Measurements from ENCODE around the gene DHRSX. TPM values are rescaled to one million over a fixed set of nuclear protein-coding genes. Genes with fewer than 3 reads are reported as not detected.
"Not testable (repeated sequence)": the region's sequence is repeated elsewhere in the genome, so short reads cannot be mapped to it uniquely, and the experiment has no call there.

Gene DHRSX
- total RNA-seq, 3 donors from 2014 or later, result 24.3 to 39.0 (median 29.2) TPM

GRCh38 chrX:2523911-2524310, 23.1 kb upstream of the DHRSX start:
- TF ChIP-seq CTCF (IDR thresholded peaks at IDR 0.05) (no peak), POLR2A (IDR thresholded peaks at IDR 0.05) (no peak), POLR2AphosphoS5 (IDR thresholded peaks at IDR 0.05) (no peak)
- H3K9me3 ChIP-seq, result no peaks in the 10 kb centered on the region
- no peaks in the 10 kb centered on the region for H3K4me1 ChIP-seq
- DNase-seq (ENCODE audit: low spot score in 2 of 2), result no peak
- H3K36me3 ChIP-seq, result no peaks in the 10 kb centered on the region
- no peak overlapping the region for H3K27ac ChIP-seq
- intact Hi-C loops (cut with DNase I; ENCODE audit: low total_unique reads), result no loop called here
- H3K27me3 ChIP-seq, result peaks cover 0 to 11% of the 10 kb centered on the region in 2 donors
- H3K4me3 ChIP-seq, result no peak overlapping the region

- H3K27me3 ChIP-seq, result peaks cover 0 to 5% of the 10 kb centered on the region in 2 donors
- no peaks in the 10 kb centered on the region for H3K9me3 ChIP-seq
- intact Hi-C loops (cut with DNase I; ENCODE audit: low total_unique reads), result no loop called here
- no peaks in the 10 kb centered on the region for H3K36me3 ChIP-seq
- H3K4me1 ChIP-seq, result no peaks in the 10 kb centered on the region
- H3K27ac ChIP-seq, result no peak overlapping the region
- TF ChIP-seq CTCF (IDR thresholded peaks at IDR 0.05) (no peak), POLR2AphosphoS5 (IDR thresholded peaks at IDR 0.05) (no peak), POLR2A (IDR thresholded peaks at IDR 0.05) (no peak)
- H3K4me3 ChIP-seq, result no peak overlapping the region
- no peak for DNase-seq (ENCODE audit: low spot score in 2 of 2)
These were observed 21.2 kb upstream of the DHRSX start for GRCh38 chrX:2521927-2522386.

DNA sequence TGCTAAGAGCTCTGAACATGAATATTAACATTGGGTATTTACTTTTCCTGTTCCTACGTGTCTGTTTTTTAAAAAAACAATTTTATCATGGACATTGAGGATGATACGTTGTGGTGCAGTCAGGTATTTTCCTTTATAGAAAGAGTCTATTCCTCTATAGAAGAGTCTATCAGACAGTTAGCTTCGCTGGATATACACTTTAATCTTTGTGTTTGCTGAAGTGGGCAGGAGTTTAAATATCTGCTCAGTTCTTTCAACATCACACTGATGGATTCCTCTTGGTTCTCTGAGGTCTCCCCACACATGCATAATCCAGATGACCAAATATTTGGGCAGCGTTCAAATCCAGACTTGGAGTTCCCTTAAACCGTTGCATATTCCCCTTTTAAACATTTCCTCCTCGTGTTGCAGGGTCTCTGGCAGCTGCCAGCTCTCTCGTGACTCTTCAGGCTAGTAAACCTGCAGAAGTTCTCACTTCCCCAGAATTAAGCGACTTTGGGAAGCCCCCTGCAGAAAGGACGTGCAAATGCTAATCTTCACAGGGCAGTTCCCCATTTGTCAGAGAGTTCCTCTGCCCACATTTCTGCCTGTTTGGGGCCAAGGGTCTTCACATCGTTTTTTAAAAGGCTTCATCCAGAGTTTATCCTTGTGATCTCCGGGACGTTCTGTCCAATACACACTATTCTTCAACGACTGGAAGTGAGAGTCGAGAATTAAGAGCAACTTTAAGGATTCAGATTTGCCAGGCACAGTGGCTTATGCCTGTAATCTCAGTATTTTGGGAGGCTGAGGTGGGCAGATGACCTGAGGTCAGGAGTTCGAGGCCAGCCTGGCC, 20.5 kb upstream of the DHRSX start:
- H3K36me3 ChIP-seq, result no peaks in the 10 kb centered on the region
- no peaks in the 10 kb centered on the region for H3K9me3 ChIP-seq
- no peak for DNase-seq (ENCODE audit: low spot score in 2 of 2)
- TF ChIP-seq POLR2A (IDR thresholded peaks at IDR 0.05), result no peak
- no peak for TF ChIP-seq POLR2AphosphoS5 (IDR thresholded peaks at IDR 0.05)
- TF ChIP-seq CTCF (IDR thresholded peaks at IDR 0.05), result no peak
- intact Hi-C loops (cut with DNase I; ENCODE audit: low total_unique reads), result no loop called here
- H3K4me3 ChIP-seq, result no peak overlapping the region
- H3K27me3 ChIP-seq, result no peaks in the 10 kb centered on the region
- no peaks in the 10 kb centered on the region for H3K4me1 ChIP-seq
- H3K27ac ChIP-seq, result no peak overlapping the region

- H3K4me1 ChIP-seq, result no peaks in the 10 kb centered on the region
- no peak overlapping the region for H3K27ac ChIP-seq
- H3K27me3 ChIP-seq, result no peaks in the 10 kb centered on the region
- intact Hi-C loops (cut with DNase I; ENCODE audit: low total_unique reads), result no loop called here
- H3K9me3 ChIP-seq, result no peaks in the 10 kb centered on the region
- no peaks in the 10 kb centered on the region for H3K36me3 ChIP-seq
- DNase-seq (ENCODE audit: low spot score in 2 of 2), result no peak
- no peak overlapping the region for H3K4me3 ChIP-seq
- no peak for TF ChIP-seq CTCF (IDR thresholded peaks at IDR 0.05)
- no peak for TF ChIP-seq POLR2AphosphoS5 (IDR thresholded peaks at IDR 0.05)
- no peak for TF ChIP-seq POLR2A (IDR thresholded peaks at IDR 0.05)
These were observed 19.8 kb upstream of the DHRSX start for GRCh38 chrX:2520539-2520938.

GRCh38 chrX:2519638-2520037, 18.9 kb upstream of the DHRSX start:
- H3K36me3 ChIP-seq; H3K27ac ChIP-seq; H3K9me3 ChIP-seq; H3K27me3 ChIP-seq; DNase-seq (ENCODE audit: low spot score in 2 of 2); H3K4me1 ChIP-seq; intact Hi-C loops (cut with DNase I; ENCODE audit: low total_unique reads); H3K4me3 ChIP-seq: not testable (repeated sequence)

Measured in breast epithelium (tissue), 4 donors.